AG04449 (cell line): Measurements from ENCODE around the gene M1AP.

Source experiments
- CTCF ChIA-PET: fragments of 350-600 bp; formaldehyde crosslinking; extraction: SDS; loops from one replicate; lab custom pipeline; 2021; ENCODE audit warnings: antibody characterized with exemption; lab: Yijun Ruan, JAX
- POLR2A ChIA-PET: fragments of 400-600, 350-600 bp; formaldehyde crosslinking; extraction: SDS; loops from one replicate; lab custom pipeline; 2020; ENCODE audit warnings: antibody characterized with exemption, inconsistent platforms; lab: Yijun Ruan, JAX
- DNase-seq: peaks from one replicate; pipeline ENCODE4 v3.0.0-alpha.2; 2010; ENCODE audit warnings: low read depth, low spot score
- H3K4me3 ChIP-seq: 2 replicates; pipeline ENCODE4 v1.5.1; 2011; ENCODE audit warnings: low read depth, mild to moderate bottlenecking, control low read depth, low read length
- CTCF ChIP-seq: IDR thresholded peaks from one replicate; pipeline ENCODE4 v1.5.1; 2011; ENCODE audit warnings: mild to moderate bottlenecking, moderate library complexity, low read length, control low read depth, inconsistent platforms; ENCODE audit not compliant: insufficient read depth; ENCODE audit errors: missing control alignments

Gene M1AP

DNA sequence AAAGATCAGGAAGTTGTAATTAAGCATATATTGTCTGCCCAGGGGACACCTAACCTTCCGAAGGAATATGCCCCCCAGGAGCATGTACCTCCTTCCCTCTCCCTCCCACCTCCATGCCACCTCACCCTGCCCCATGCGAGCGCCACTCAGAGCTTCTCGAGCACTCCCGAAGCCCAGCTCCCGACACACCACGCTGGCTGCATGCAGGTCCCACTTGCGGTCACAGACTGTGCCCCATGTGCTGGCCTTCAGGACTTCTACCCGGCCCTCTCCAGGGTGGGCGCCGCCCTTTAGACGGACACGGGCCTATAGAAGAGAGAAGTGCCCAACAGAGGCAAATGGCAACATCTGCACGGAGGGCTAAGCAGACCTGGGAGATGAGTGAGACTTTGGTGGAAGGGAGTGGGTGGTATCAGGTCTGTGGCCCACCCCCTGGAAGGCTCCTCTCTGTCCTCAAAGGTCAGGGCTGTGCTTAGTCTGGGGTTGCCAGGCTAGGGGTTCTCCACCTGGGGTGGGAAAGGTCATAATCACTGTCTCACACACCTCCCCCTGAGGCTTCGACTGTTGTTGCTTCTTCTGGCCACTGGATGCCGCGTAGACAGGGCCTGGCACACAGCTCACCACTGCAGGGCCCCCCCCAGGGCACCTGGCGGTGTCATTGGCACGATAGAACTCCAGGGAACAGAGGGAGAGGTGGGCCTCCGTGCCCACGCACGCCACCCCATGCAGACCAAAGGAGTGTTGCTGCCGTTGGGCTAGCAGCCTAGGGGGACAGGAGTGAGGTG lies 111.8 kb downstream of the M1AP start:
- TF ChIP-seq CTCF, result no peak
- H3K4me3 ChIP-seq, result no peak overlapping the region
- ChIA-PET POLR2A (interaction anchor here (1.0 kb wide), 1 partner anchor 52 kb away, joined by 3 read pairs; no protein-coding TSS in a partner anchor), CTCF (interaction anchor here (1.6 to 8.9 kb wide), 2 partner anchors 11 to 50 kb away, joined by 4 to 137 read pairs; no protein-coding TSS in a partner anchor)
- DNase-seq, result no peak

GRCh38 chr2:74535440-74535965 lies 112.6 kb downstream of the M1AP start:
- ChIA-PET POLR2A (interaction anchor here (1.0 to 1.1 kb wide), 2 partner anchors 29 to 53 kb away, joined by 3 read pairs; no protein-coding TSS in a partner anchor), CTCF (interaction anchor here (1.6 to 8.9 kb wide), 2 partner anchors 12 to 51 kb away, joined by 4 to 137 read pairs; no protein-coding TSS in a partner anchor)
- TF ChIP-seq CTCF, result no peak
- DNase-seq, result no peak
- no peak overlapping the region for H3K4me3 ChIP-seq

GRCh38 chr2:74534411-74534810 lies 113.7 kb downstream of the M1AP start:
- H3K4me3 ChIP-seq, result no peak overlapping the region
- CTCF ChIA-PET, result interaction anchor here (8.9 kb wide), 1 partner anchor 52 kb away, joined by 137 read pairs; no protein-coding TSS in a partner anchor
- POLR2A ChIA-PET, result interaction anchor here (1.1 kb wide), 1 partner anchor 30 kb away, joined by 3 read pairs; no protein-coding TSS in a partner anchor
- no peak for DNase-seq
- no peak for TF ChIP-seq CTCF

DNA sequence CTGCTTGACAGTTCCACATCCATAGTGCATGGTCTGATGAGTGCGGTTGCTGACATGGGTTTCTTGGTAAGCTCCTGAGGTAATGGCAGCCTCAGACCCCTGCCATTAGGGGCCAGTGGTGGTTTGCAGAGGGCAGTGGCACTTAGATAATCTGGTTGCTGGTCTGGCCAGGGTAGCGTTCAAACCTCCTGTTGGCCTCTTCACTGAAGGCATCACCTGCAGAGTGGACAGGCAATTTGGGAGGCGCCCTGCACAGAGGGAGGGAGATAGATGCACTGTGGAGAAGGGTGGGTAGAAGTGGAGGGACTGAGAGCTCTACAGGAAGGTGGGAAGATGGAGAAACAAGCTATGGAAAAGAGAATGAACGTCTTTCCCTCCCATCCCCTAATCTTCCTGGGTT lies 114.7 kb downstream of the M1AP start:
- H3K4me3 ChIP-seq, result no peak overlapping the region
- CTCF ChIA-PET, result interaction anchor here (0.8 to 8.9 kb wide), 11 partner anchors 10 to 283 kb away, joined by 3 to 137 read pairs (median 5); partner anchors contain the start of genes CCDC142, DOK1, PCGF1 and TTC31
- POLR2A ChIA-PET, result interaction anchor here (0.9 to 3.0 kb wide), 2 partner anchors 29 to 72 kb away, joined by 3 to 11 read pairs; no protein-coding TSS in a partner anchor
- no peak for TF ChIP-seq CTCF
- no peak for DNase-seq

- TF ChIP-seq CTCF, result no peak
- H3K4me3 ChIP-seq, result no peak overlapping the region
- CTCF ChIA-PET, result interaction anchor here (0.6 to 8.9 kb wide), 32 partner anchors 8 to 282 kb away, joined by 3 to 137 read pairs (median 4); partner anchors contain the start of genes CCDC142, DOK1, MRPL53 and PCGF1
- POLR2A ChIA-PET, result interaction anchor here (0.7 to 3.0 kb wide), 3 partner anchors 27 to 57 kb away, joined by 3 to 11 read pairs (median 7); no protein-coding TSS in a partner anchor
- no peak for DNase-seq
Measured at GRCh38 chr2:74532222-74532621, 115.9 kb downstream of the M1AP start.

DNA sequence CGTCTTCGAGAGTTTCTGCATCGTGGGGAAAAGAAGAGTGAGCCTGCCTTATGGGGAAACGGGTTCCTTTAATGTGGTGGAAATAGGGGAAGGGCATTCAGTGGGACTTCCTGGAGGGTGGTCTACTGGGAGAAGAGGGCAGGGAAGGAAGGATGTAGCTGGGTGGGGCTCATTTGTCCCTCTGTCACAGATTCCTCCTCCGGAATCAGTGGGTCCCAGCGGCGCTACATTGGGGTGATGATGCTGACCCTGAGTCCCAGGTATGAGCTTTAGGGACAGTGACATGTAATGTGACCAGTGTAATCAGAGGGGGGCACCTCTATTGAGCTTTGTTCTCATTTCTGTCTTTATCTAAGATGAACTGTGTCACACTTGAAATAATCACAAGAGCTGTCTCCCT lies 116.5 kb downstream of the M1AP start:
- TF ChIP-seq CTCF, result no peak
- ChIA-PET POLR2A (interaction anchor here (0.7 to 3.0 kb wide), 5 partner anchors 27 to 57 kb away, joined by 3 to 11 read pairs (median 4); no protein-coding TSS in a partner anchor), CTCF (interaction anchor here (0.6 to 8.9 kb wide), 31 partner anchors 9 to 282 kb away, joined by 3 to 137 read pairs (median 5); partner anchors contain the start of genes CCDC142, MRPL53, PCGF1 and TTC31)
- no peak for DNase-seq
- H3K4me3 ChIP-seq, result no peak overlapping the region; the same call in 1 of the 2 replicates
